HFFc6 (cell line): ENCODE data around the gene PTBP1. TPM values are rescaled to one million over a fixed set of nuclear protein-coding genes. Genes with fewer than 3 reads are reported as not detected.
"Not testable (repeated sequence)": the region's sequence is repeated elsewhere in the genome, so short reads cannot be mapped to it uniquely, and the experiment has no call there.

Source experiments
- DNase-seq: peaks from one replicate; pipeline ENCODE4 v3.0.0-alpha.2; 2018
- H3K27ac Mint-ChIP-seq: 2 replicates; pipeline ENCODE4 v1.8.0; 2020; ENCODE audit warnings: mild to moderate bottlenecking, mixed read lengths
- H3K27me3 Mint-ChIP-seq: 2 replicates; pipeline ENCODE4 v1.8.0; 2021; ENCODE audit warnings: mild to moderate bottlenecking, moderate library complexity, mixed read lengths; ENCODE audit not compliant: insufficient read depth
- H3K36me3 Mint-ChIP-seq: 2 replicates; pipeline ENCODE4 v1.8.0; 2021; ENCODE audit warnings: low read depth, mixed read lengths
- H3K4me1 Mint-ChIP-seq: 2 replicates; pipeline ENCODE4 v1.8.0; 2020; ENCODE audit warnings: low read depth, mixed read lengths
- H3K4me3 Mint-ChIP-seq: 2 replicates; pipeline ENCODE4 v1.8.0; 2020; ENCODE audit warnings: mild to moderate bottlenecking, moderate library complexity, mixed read lengths
- H3K9me3 Mint-ChIP-seq: 2 replicates; pipeline ENCODE4 v1.8.0; 2020; ENCODE audit warnings: mild to moderate bottlenecking, mixed read lengths
- total RNA-seq, 6 experiments: library from RNA; stranded (reverse); fragmentation: NEBNext Ultra II Directional; extraction: Animal tissue kit (Norgen Biotek cat#: 25700); gene quantifications; 2 replicates in 1 of 6; 3 replicates in 5 of 6; pipeline ENCODE4 v1.2.3, GENCODE V29; 2021
- TF ChIP-seq, protein P1 (sequence below): fragments of 200-600 bp; sonication (generic); IDR thresholded peaks from 2 replicates; pipeline ENCODE4 v1.5.0; 2021; ENCODE audit warnings: antibody characterized with exemption, mild to moderate bottlenecking

Gene PTBP1
- total RNA-seq, 6 experiments from 2014 or later, result 307 to 421 (median 380) TPM

DNA sequence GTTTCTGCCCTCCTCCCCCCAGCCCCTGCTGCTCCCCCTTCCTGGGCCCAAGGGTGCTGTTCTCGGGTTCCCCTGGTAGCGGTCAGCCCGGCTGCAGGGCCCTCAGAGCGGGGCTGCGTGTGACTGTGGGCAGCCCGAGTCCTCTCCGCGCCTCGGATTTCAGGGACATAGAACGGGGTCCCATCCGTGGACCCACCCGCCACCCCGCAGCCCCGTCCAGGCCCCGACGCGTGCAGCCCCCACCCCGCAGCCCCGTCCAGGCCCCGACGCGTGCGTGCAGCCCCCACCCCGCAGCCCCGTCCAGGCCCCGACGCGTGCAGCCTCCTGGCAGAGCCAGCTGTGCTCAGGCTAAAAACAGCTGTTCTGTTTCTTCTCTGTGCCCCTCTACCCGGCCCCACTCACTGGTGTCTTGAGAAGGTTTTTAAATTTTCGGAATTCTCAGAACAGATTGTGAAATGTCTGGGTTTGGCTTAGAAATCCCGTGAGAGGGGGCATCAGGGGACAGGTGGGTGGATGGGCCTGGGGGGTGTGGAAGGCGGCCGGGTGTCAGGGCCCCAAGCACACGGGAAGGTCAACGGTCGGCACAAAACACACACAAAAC lies 38.1 kb downstream of the PTBP1 start:
- DNase-seq, result no peak
- Mint-ChIP-seq H3K27ac (no peak overlapping the region), H3K27me3 (peaks cover 7% of the 10 kb centered on the region), H3K36me3 (no peaks in the 10 kb centered on the region), H3K4me1 (peaks cover 4% of the 10 kb centered on the region; the same call in 1 of the 2 replicates), H3K9me3 (no peaks in the 10 kb centered on the region), H3K4me3 (no peak overlapping the region; the same call in 1 of the 2 replicates)
- TF ChIP-seq, protein P1, sequence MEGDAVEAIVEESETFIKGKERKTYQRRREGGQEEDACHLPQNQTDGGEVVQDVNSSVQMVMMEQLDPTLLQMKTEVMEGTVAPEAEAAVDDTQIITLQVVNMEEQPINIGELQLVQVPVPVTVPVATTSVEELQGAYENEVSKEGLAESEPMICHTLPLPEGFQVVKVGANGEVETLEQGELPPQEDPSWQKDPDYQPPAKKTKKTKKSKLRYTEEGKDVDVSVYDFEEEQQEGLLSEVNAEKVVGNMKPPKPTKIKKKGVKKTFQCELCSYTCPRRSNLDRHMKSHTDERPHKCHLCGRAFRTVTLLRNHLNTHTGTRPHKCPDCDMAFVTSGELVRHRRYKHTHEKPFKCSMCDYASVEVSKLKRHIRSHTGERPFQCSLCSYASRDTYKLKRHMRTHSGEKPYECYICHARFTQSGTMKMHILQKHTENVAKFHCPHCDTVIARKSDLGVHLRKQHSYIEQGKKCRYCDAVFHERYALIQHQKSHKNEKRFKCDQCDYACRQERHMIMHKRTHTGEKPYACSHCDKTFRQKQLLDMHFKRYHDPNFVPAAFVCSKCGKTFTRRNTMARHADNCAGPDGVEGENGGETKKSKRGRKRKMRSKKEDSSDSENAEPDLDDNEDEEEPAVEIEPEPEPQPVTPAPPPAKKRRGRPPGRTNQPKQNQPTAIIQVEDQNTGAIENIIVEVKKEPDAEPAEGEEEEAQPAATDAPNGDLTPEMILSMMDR, result no peak

DNA sequence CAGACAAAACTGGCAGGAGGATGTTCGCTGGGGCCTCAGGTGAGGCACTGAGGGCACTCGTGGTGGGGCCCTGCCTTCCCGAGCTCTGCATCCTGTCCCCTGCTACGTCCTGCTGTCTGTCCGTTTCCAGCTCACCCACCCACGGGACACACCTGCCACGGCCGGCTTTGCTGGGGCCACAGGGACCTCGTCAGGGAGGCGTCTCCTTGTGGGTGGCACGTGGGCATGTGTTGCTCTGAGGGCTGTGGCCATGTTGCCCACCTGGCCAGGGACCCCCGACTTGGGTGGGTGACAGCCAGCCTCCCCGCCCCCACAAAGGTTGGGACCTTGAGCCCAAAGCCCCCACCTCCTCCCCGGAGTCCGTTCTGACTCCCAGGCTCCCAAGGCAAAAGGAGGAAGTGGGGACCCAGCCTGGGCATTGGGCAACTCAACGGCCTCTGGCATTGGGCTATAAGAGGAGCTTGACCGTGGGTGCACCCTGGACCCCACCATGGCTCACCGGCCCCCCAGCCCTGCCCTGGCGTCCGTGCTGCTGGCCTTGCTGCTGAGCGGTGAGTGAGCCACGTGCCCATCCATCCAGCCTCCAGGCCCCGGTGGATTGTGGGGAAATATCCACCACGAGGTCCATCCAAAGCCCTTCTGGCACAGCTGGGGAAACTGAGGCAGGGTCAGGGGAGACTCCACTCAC lies 43.4 kb downstream of the PTBP1 start, which contains the start of gene PRTN3:
Gene PRTN3, plus strand, starts transcription at position 481 of the 688 bp plus-strand sequence. Its CDS starts 10 bp downstream, at position 491.
- TF ChIP-seq, protein P1, result no peak
- H3K9me3 Mint-ChIP-seq, result peaks cover 4% of the 10 kb centered on the region; the same call in 1 of the 2 replicates
- no peak within 1 kb of the TSS for H3K4me3 Mint-ChIP-seq
- DNase-seq, result no peak
- no peak within 1 kb of the TSS for H3K27ac Mint-ChIP-seq
- H3K27me3 Mint-ChIP-seq, result peaks cover 20% of the 10 kb centered on the region
- H3K36me3 Mint-ChIP-seq, result peaks cover 5% of the 10 kb centered on the region; the same call in 1 of the 2 replicates
- H3K4me1 Mint-ChIP-seq, result no peaks in the 10 kb centered on the region

DNA sequence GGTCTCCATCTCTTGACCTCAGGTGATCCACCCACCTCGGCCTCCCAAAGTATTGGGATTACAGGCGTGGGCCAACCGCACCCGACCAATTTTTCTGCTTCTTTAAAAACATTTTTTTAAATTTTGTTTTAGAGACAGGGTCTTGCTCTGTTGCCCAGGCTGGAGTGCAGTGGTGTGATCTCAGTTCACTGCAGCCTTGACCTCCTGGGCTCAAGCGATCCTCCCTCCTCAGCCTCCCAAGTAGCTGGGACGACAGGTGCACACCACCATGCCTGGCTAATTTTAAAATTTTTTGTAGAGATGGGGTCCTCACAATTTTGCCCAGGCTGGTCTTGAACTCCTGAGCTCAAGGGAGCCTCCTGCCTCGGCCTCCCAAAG lies 45.5 kb downstream of the PTBP1 start:
- not testable (repeated sequence) for H3K27ac Mint-ChIP-seq, H3K4me1 Mint-ChIP-seq, H3K9me3 Mint-ChIP-seq, DNase-seq, H3K36me3 Mint-ChIP-seq, H3K4me3 Mint-ChIP-seq
- peaks cover 24% of the 10 kb centered on the region for H3K27me3 Mint-ChIP-seq

DNA sequence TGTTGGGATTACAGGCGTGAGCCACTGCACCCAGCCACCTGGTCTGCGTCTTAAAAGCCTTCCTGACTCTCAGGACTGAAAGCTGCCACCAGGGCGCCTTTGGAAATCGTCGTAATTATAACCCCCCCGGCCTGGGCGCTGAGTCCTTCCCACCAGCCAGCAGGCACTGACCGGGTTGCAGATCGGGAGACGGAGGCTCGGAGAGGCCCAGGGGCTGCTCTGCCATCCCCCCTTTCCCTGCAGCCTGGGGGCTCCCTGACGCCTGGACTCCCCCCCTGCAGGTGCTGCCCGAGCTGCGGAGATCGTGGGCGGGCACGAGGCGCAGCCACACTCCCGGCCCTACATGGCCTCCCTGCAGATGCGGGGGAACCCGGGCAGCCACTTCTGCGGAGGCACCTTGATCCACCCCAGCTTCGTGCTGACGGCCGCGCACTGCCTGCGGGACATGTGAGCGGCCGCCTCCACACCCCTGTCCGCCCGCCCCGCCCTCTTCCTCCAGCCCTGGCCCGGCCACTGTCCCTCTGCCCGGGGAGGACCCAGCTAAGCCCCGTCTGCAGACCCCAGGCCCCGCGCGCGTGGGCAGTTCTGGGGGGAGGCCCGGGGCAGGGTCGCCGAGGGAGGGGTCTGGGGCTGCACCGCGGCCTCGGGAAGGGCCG lies 46.1 kb downstream of the PTBP1 start:
- no peaks in the 10 kb centered on the region for H3K4me1 Mint-ChIP-seq

DNA sequence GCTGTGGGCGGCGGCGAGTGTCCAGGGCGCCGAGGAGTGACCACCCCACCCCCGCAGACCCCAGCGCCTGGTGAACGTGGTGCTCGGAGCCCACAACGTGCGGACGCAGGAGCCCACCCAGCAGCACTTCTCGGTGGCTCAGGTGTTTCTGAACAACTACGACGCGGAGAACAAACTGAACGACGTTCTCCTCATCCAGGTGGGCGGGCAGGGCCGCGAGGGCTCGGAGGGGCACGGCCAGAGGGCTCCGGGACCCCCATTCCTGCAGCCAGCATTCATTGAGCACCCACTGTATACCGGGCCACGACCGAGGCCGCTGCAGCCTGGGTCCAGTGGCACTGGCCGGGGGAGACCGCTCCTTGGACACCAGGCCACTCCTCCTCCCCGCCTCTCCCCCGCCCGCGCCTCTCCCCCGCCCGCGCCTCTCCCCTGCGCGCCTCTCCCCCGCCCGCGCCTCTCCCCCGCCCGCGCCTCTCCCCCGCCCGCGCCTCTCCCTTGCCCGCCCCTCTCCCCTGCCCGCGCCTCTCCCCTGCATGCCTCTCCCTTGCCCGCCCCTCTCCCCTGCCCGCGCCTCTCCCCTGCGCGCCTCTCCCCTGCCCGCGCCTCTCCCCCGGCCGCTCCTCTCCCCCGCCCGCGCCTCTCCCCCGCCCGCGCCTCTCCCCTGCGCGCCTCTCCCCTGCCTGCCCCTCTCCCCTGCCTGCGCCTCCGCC lies 46.7 kb downstream of the PTBP1 start:
- H3K4me3 Mint-ChIP-seq, result no peak overlapping the region
- TF ChIP-seq, protein P1, result no peak
- no peak for DNase-seq
- peaks cover 5% of the 10 kb centered on the region; the same call in 1 of the 2 replicates for H3K36me3 Mint-ChIP-seq
- peaks cover 24% of the 10 kb centered on the region for H3K27me3 Mint-ChIP-seq
- H3K27ac Mint-ChIP-seq, result no peak overlapping the region
- H3K4me1 Mint-ChIP-seq, result no peaks in the 10 kb centered on the region
- H3K9me3 Mint-ChIP-seq, result peaks cover 4% of the 10 kb centered on the region; the same call in 1 of the 2 replicates

More for the DNA sequence above, 46.1 kb downstream of the PTBP1 start:
- TF ChIP-seq, protein P1, result 0 out of 2 replicates have a peak, but pooled peaks have one; percentile 8
- no peak for DNase-seq
- H3K27ac Mint-ChIP-seq, result no peak overlapping the region
- H3K4me3 Mint-ChIP-seq, result no peak overlapping the region
- H3K9me3 Mint-ChIP-seq, result peaks cover 4% of the 10 kb centered on the region; the same call in 1 of the 2 replicates
- H3K36me3 Mint-ChIP-seq, result peaks cover 5% of the 10 kb centered on the region; the same call in 1 of the 2 replicates
- peaks cover 24% of the 10 kb centered on the region for H3K27me3 Mint-ChIP-seq
